Measurements from ENCODE around the gene KLHL29.
"Not testable (repeated sequence)": the region's sequence is repeated elsewhere in the genome, so short reads cannot be mapped to it uniquely, and the experiment has no call there.

The KLHL29 gene

GRCh38 chr2:23373666-23374065 is 11.3 kb upstream of the KLHL29 start:
- no peak for DNase-seq

GRCh38 chr2:23375448-23375847 is 9.5 kb upstream of the KLHL29 start:
- DNase-seq: no peak

GRCh38 chr2:23376075-23376474 is 8.9 kb upstream of the KLHL29 start:
- DNase-seq: no peak

- DNase-seq: no peak
Observed at GRCh38 chr2:23376972-23377371, 8.0 kb upstream of the KLHL29 start.

GRCh38 chr2:23377771-23378170 is 7.2 kb upstream of the KLHL29 start:
- DNase-seq: no peak

- DNase-seq: no peak
Observed at GRCh38 chr2:23378496-23378895, 6.5 kb upstream of the KLHL29 start.

GRCh38 chr2:23379220-23379695 is 5.7 kb upstream of the KLHL29 start:
- no peak for DNase-seq

- DNase-seq: peak in 2 of 4 experiments; percentile 33 to 40
Observed at GRCh38 chr2:23380562-23381065, 4.4 kb upstream of the KLHL29 start.

- DNase-seq: peak; percentile 38 to 62 (median 50)
Observed at GRCh38 chr2:23381084-23381483, 3.9 kb upstream of the KLHL29 start.

GRCh38 chr2:23381485-23381884 is 3.5 kb upstream of the KLHL29 start:
- no peak for DNase-seq

GRCh38 chr2:23383100-23383499 is 1.9 kb upstream of the KLHL29 start:
- no peak for DNase-seq

- peak; percentile 33 to 74 (median 60) for DNase-seq
Observed at GRCh38 chr2:23385351-23385747, 370 bp downstream of the KLHL29 start.

GRCh38 chr2:23385748-23386338 is 864 bp downstream of the KLHL29 start:
- DNase-seq: peak in 1 of 4 experiments; percentile 5

- DNase-seq: peak in 1 of 4 experiments; percentile 7
Observed at GRCh38 chr2:23386339-23387220, 1.6 kb downstream of the KLHL29 start.

- DNase-seq: peak in 2 of 4 experiments; percentile 21 to 29
Observed at GRCh38 chr2:23387221-23387550, 2.2 kb downstream of the KLHL29 start.

GRCh38 chr2:23387845-23388244 is 2.9 kb downstream of the KLHL29 start:
- DNase-seq: no peak

GRCh38 chr2:23388294-23388693 is 3.3 kb downstream of the KLHL29 start:
- DNase-seq: no peak

- DNase-seq: no peak
Observed at GRCh38 chr2:23388756-23389514, 4.0 kb downstream of the KLHL29 start.

- DNase-seq: peak in 2 of 4 experiments; percentile 13 to 20
Observed at GRCh38 chr2:23390152-23390551, 5.2 kb downstream of the KLHL29 start.

GRCh38 chr2:23391237-23391736 is 6.3 kb downstream of the KLHL29 start:
- DNase-seq: not testable (repeated sequence)

GRCh38 chr2:23393722-23394121 is 8.7 kb downstream of the KLHL29 start:
- DNase-seq: peak; percentile 42 to 74 (median 61)

GRCh38 chr2:23394700-23395099 is 9.7 kb downstream of the KLHL29 start:
- DNase-seq: no peak

- DNase-seq: no peak
Observed at GRCh38 chr2:23397478-23397877, 12.5 kb downstream of the KLHL29 start.

All from suppressor macrophage (primary cell).